PC-9 (cell line): ENCODE data around the gene CCDC107.

Source experiments
- EZH2 ChIP-seq: fragments of 200-600 bp; sonication (generic); IDR thresholded peaks from 2 replicates; pipeline ENCODE4 v1.8.0; 2017; ENCODE audit warnings: antibody characterized with exemption, low read depth
- TF ChIP-seq, protein P1 (sequence below): fragments of 200-600 bp; sonication (generic); conservative IDR thresholded peaks from 2 replicates; pipeline ENCODE4 v1.6.1; 2017; ENCODE audit warnings: mixed run types, antibody characterized with exemption, mild to moderate bottlenecking, moderate library complexity

DNA sequence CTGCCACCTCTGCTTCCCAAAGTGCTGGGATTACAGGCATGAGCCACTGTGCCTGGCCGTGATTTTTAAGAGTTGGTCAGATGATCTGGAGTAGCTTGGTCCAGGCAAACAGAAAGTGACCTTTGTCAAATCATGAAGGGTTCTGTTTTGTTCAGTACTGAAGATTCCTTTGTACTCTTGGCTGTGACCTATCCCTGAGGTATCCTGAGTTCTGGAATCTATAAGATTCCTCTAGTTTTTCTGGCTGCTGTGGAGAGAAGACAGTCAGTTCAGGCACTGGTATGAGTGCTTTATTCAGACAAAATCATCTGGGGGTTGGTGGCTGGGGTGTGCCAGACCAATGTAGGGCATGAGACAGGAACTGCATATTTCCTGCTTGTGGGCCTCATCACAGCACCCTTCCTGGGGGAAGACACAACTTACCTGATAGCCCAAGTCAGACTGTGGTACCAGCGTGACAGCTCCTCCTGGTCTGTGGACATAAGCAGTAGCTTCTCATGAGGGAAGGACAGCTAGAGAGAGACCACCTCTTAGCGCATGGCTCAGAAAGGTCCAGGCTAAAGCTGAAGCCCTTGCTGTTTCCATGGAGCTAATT lies 3.8 kb downstream of the CCDC107 start:
- TF ChIP-seq, protein P1, sequence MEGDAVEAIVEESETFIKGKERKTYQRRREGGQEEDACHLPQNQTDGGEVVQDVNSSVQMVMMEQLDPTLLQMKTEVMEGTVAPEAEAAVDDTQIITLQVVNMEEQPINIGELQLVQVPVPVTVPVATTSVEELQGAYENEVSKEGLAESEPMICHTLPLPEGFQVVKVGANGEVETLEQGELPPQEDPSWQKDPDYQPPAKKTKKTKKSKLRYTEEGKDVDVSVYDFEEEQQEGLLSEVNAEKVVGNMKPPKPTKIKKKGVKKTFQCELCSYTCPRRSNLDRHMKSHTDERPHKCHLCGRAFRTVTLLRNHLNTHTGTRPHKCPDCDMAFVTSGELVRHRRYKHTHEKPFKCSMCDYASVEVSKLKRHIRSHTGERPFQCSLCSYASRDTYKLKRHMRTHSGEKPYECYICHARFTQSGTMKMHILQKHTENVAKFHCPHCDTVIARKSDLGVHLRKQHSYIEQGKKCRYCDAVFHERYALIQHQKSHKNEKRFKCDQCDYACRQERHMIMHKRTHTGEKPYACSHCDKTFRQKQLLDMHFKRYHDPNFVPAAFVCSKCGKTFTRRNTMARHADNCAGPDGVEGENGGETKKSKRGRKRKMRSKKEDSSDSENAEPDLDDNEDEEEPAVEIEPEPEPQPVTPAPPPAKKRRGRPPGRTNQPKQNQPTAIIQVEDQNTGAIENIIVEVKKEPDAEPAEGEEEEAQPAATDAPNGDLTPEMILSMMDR: no peak
- no peak for TF ChIP-seq EZH2
